DND-41 (cell line): ENCODE results near the gene PCDH9.

Experiments used
- CTCF ChIP-seq: IDR thresholded peaks from 2 replicates; pipeline ENCODE4 v1.5.1; 2012; ENCODE audit warnings: borderline replicate concordance, low read length, moderate library complexity, mild to moderate bottlenecking; ENCODE audit not compliant: poor library complexity, severe bottlenecking; ENCODE audit errors: extremely low read depth
- EZH2 ChIP-seq: IDR thresholded peaks from 3 replicates; pipeline ENCODE4 v1.6.1; 2012; ENCODE audit warnings: borderline replicate concordance, low read depth, mild to moderate bottlenecking, moderate library complexity, low read length, inconsistent platforms; ENCODE audit not compliant: severe bottlenecking

- TF ChIP-seq CTCF (no peak), EZH2 (no peak)
Observed at GRCh38 chr13:67096418-67096817, 133.7 kb downstream of the PCDH9 start.
